Stimulated activated CD4-positive, alpha-beta T cell treated with anti-CD3 and anti-CD28 coated beads, Interleukin-4, amount 100 ng/mL, for 1 hour (primary cell): ENCODE data around the gene ANGEL2.
"Not testable (repeated sequence)": the region's sequence is repeated elsewhere in the genome, so short reads cannot be mapped to it uniquely, and the experiment has no call there.

Experiments used
- DNase-seq: peaks from one replicate; pipeline ENCODE4 v3.0.0-alpha.2; 2020

ANGEL2 gene

DNA sequence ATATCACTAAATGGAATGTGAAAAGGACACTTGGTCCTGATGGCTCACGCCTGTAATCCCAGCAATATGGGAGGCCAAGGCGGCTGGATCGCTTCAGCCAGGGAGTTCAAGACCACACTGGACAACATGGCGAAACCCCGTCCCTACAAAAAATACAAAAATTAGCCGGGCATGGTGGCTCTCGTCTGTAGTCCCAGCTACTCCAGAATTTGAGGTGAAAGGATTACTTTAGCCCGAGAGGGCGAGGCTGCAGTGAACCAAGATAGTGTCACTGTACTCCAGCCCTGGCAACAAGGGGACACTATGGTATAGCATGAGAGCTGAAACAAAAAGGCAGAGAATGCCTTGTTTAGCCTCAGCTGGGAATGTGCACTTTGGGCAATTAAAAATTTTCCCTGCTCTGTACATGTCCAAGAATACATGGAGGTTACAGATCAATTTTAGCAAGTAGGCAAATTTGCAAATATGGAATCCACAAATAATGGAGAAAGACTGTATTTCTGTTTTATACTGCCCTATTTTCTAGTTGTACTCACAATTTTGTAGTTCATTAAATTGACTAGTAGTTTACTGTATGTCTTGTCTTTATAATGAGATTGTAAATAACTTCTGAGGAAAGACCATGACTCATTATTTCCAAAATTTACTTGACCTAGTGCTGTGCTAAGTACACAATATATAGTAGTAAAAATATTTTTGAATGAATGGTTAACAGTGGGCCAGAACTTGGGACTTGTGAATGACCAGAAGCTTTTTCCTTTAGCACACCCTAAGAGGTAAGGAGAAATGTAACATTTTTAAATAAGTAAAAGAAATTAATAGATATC lies 2.0 kb upstream of the ANGEL2 start:
- no peak for DNase-seq

DNA sequence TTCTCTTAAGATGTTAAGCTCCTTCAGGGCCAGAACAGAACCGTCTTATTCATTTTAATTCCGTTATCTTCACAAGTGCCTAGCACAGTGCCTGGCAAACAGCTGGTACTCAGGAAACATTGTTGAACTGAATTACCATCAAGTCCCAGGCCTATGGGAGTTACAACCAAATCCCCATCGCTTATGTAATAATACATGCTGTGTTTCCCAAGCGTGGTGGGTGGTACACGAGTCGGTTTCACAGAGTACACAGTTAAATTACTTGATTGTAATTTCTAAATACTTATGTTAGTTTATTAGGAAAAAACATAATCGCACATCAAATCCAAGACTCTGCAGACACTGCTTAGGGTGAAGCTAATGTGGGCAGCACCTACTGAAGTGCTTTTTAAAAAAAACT lies 1.0 kb downstream of the ANGEL2 start:
- no peak for DNase-seq

DNA sequence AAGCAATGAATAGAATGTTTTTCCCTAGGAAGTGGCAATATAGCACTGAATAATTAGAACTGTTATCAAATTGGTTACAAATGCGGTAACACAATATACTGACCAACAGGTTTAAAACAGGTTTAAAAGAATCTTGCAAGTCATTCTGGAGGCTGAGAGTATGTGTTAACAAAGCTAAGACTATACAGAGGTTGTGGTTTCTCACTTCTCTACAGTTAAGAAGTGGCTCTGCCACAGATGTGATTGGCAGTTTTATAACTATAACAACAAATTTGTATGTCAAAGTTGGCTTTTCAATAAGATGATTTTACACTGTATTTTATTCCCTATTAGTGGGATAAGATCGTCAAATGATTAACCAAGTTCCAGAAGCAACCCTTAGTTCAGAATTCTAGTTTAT lies 7.1 kb downstream of the ANGEL2 start:
- no peak for DNase-seq

DNA sequence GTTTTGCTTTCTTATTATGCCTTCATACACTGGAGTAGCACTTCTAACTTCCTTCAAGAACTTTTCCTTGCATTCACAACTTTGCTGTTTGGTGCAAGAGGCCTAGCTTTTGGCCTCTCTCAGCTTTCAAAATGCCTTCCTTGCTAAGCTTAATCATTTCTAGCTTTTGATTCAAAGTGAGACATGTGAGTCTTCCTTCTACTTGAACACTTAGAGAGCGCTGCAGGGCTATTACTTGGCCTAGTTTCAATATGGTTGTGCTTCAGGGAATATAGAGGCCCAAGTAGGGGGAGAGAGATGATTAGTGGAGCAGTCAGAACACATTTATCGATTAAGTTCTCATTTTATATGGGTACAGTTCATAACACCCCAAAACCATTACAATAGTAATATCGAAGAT lies 12.4 kb downstream of the ANGEL2 start:
- no peak for DNase-seq

DNA sequence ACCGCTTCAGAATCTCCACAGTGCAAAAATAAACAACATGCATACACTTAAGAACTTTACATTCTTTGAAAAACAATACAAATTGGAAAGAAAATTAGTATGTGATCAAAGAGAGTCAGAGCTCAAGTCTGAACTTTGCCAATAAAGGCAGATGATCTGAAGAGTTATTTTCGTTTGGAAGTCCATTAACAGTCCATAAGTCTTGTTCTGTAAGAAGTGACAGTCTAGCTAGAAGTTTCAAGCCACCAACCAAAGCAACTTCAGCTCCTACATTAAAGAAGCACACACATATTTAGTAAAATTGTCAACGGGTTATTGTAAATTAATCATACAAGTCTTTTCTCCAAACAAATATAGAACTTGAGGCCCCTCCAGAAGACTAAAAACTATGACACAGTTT lies 20.7 kb downstream of the ANGEL2 start:
- DNase-seq, result no peak

DNA sequence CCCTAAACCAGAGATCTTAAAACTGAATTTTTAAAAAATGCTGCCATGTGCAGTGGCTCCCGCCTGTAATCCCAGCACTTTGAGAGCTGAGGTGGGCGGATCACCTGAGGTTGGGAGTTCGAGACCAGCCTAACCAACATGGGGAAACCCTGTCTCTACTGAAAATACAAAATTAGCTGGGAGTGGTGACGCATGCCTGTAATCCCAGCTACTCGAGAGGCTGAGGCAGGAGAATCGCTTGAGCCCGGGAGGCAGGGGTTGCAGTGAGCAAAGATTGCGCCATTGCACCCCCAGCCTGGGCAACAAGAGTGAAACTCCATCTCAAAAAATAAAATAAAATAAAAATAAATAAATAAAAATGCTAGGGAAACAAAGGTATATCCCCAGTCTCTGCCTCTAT lies 21.7 kb downstream of the ANGEL2 start:
- DNase-seq, result not testable (repeated sequence)

DNA sequence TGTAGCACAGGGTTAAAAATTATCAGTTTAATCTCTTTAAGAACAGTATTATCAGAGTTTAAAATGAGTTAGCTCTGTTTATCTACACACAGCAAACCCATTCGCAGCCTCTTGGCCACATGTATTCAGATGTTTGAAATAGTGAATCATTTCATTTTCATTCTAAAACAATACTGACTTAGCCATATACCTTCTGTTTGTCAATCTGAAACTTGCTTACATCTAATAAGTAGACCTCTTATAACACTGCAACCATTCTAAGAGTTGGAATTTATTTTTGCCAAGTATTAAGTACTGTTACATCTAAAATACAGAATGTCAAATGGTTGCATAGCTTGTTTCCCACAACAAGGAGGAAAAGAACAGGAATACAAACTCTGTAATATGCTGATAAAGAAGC lies 25.4 kb downstream of the ANGEL2 start:
- DNase-seq, result no peak

DNA sequence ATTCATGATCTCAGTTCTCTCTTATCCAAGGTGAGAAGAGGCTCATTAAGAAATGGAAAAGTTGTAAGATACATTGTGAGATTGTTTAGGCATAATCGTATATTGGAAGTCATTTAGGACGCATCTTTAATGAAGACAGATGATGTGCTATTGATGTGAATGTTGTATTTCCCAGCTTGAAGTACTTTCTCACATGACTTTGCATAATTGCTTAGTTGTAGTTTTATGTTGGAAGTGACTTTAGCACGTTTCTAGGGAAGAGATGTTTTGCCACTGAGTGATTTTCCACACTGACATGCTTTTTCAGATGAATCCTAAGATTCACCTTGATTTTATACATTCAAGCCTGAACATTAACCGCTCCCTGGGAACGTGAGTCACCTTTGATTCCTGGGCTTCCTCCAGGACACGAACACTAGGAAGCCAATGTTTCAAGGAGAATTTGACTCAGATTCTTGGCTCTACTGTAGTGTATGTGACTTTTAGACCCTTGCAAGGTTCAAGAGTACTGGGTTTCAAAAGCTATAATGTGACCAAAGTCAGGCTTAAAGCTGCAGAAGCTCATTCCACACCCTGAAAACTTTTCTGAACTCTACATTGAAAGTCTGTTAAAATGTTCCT lies 27.9 kb downstream of the ANGEL2 start:
- no peak for DNase-seq

DNA sequence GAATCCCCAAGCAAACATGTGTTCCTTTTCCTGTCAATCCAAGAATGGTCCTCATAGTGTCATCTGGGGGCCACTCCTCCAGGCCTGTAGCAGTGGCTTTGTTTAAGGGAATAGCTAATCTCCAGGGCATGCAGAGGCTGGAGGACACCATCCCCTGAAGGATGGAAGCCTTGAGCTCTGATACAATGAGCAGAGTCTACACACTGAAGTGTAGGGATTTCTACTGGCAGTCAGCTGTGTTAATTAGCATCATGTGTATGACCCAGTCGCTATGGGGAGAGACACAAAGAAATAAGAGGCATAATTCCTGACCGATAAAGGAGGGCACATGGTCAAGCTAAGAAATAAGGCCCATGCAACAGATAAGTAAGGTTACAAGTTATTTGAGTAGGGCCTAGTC lies 29.1 kb downstream of the ANGEL2 start:
- DNase-seq, result no peak

DNA sequence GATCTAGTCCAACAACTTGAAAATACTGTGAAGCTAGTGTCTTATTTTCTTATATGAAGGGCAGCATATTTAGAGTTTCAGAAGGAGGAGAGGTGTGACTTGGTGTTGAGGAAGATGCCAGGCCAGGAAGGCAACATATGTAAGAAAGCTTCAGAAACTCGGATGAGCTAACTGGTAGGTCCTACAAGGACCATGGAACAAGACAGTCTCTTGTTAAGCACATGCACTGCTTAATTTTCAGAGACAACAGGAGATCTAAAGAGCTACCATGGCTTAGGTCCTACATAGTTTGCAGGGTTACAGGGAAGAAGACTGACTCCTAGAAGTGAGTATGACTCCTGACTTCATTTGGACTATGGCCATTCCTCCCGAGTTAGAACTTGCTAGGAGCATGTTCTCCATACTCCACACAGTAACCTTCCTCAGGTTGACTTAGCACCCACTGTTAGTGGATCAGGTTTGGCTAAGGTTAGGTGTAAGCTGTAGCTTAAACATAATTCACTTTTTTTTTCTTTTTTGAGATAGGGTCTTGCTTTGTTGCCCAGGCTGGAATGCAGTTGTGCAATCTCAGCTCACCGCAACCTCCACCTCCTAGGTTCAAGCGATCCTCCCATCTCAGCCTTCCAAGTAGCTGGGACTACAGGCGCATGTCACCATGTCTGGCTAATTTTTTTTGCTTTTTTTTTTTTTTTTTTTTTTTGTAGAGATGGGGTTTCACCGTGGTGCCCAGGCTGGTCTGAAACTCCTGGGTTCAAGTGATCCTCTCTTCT lies 31.0 kb downstream of the ANGEL2 start:
- DNase-seq, result no peak

DNA sequence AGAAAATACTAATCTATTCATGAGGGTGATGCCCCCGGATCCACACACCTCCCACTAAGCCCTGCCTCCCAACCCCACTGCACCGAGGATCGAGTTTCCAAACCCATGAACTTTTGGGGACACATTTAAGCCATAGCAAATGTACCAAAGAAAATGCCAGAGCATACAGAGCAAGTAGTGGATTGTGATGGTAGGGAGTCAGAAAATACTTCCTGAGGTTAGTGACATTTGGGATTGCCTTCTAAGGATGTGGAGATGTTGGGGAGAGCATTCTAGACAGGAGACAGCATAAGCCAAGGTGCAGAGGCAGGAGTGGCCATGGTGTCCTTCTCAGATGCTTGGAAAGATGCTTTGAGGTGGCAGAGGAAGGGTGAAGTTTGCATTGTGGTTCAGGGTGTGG lies 32.2 kb downstream of the ANGEL2 start:
- no peak for DNase-seq

DNA sequence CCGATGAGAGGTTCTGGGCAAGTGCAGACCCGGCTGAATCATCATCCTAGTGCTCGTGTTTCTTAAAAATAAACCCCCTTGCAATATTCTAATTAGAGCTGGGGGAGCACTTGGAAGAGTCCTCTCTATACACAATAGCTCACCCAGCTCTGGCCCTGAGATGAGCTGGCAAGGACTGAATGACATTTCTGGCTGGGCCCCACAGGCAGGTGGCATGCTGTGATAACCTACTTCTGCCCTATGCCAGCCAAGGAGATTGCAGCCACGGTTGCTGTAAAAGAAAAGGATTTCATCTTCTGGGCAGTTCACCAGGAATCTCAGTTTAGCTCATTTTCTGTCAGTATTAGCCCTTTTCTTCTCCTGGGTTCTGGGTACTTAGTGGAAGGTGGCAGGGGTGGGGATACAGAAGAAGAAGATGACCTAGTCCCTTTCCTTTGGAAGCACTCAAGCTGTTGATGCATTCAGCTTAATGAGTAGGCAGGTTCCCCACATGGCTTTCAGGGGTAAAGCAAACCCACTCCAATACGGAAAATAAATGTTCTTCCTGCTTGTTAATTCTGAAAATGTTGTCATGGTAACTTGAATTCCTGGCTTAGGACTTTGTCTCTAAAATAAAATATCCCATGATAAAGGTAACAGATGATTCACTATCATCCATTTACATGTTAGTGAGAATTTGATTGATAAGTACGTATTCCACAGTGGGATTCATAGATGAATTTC lies 33.1 kb downstream of the ANGEL2 start:
- no peak for DNase-seq

DNA sequence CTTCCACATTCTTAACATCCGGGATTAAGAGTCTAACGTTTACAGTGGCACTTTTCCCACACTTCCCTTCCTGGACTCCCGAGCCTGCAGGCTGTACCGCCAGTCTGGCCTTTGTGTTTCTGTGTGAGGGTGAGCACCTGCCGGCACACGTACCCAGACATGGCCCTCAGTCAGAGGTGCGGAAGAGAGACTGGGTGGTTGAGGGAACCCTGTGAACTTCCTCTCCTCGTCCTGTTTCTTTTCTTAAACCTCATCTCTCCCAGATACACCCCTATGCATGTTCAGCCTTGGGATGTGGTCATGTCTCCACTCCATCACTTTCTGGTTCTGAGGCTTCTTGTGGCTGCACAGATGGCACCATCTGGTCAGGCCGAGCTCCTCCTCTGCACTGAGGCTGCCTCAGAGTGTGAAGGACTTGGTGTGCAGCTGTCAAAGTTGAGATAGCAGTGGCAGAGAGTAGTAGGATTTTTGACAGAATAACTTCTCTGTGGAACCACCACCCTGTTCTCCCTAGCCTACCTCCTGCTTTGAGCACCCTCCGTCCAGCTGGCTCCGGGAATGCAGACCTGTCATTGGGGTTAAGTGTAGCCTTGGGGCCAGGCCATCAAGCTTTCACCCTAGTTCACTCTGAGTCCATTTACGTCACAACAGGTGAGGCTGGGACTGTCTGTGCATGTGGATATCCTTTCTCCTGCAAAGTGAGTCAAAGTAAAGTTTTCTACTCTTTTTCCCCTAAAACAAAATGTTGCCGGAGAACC lies 33.9 kb downstream of the ANGEL2 start:
- no peak for DNase-seq

DNA sequence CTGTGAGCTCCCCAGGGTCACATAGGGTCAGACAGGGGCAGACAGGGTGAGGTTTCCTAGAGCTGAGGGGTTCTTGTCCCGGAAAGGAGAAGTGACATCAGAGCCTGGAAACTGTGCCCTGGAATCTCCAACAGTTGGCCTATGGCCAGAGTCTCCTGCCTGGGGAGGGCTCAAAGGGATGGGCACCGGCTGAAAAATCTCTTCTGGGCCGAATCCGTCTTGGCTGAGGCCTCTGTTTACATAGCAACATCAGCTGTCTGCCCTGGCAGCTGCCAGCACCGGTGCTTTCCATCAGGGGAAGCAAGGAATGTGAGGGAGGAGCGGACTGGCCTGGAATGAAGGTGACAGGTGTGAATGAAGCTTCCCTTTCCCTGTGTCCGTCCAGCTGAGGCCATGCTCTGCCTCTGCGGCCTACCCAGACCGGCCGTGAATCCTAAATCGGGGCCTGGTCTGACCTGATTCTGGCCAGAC lies 34.6 kb downstream of the ANGEL2 start:
- no peak for DNase-seq

DNA sequence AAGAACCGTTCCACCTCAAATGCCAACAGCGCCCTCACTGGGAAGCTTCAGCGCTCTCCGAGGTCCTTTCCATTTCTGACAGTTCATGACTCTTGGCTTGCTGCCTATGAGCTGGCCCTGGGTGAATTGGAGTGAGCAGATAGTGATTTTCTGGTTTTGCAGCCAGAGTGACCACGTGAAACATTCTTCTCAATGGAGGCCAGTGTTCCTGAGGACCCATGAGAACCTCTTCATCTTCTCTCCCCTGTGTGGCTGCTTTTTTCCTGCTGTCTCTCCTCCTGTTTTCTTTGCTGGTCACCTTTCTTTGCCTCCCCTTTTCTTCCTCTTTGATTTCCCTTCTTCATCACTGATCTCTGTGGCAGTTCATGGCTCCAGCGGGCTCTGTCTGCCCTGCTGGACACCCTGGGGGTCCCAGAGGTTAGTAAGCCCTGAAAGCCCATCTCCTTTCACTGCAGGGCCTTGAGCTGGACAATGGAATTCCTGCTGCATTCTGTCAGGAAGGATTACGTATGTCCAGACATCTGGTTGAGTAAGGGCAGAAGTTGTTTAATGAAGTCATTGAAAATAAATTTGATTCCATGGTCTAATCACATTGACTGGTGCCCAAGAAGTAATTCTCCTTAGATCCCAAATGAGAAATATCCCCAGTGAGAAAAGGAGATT lies 35.4 kb downstream of the ANGEL2 start:
- no peak for DNase-seq

DNA sequence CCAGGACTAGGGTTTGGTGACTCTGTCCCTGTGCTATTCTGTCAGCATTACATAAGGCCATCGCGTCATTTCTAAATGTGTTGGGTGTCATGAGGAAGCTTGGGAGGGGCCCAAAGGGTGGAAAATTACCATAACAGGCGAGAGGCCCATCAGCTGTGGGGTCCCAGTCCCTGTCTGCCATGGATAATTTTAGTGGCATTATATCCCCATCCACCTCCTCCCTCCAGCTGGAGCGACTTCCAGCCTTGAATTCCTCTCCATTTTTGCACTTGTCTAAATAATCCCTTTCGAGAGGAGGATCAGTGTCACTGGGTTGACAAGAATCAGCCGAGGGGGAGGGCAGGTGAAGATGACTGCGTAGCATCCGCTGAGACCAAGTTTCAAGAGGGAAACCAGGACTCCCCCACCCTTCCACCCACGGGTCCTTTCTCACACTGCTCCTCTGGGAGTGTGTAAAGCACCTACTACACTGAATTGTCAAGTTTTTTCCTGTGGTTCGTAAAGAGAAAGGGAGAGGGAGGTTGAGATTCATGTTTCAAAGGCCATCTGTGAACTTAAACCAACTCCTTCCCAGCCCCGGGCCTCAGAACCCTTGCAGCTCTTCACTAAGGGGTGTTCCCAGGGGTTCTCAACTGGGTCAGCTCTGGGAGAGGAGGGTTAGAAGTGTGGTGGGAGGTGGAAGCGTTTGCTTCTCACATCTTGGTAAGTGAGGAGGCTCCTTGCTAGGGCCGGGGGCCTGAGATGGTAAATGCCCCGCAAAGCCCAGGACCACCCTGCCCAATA lies 36.1 kb downstream of the ANGEL2 start:
- peak; percentile 25 for DNase-seq

DNA sequence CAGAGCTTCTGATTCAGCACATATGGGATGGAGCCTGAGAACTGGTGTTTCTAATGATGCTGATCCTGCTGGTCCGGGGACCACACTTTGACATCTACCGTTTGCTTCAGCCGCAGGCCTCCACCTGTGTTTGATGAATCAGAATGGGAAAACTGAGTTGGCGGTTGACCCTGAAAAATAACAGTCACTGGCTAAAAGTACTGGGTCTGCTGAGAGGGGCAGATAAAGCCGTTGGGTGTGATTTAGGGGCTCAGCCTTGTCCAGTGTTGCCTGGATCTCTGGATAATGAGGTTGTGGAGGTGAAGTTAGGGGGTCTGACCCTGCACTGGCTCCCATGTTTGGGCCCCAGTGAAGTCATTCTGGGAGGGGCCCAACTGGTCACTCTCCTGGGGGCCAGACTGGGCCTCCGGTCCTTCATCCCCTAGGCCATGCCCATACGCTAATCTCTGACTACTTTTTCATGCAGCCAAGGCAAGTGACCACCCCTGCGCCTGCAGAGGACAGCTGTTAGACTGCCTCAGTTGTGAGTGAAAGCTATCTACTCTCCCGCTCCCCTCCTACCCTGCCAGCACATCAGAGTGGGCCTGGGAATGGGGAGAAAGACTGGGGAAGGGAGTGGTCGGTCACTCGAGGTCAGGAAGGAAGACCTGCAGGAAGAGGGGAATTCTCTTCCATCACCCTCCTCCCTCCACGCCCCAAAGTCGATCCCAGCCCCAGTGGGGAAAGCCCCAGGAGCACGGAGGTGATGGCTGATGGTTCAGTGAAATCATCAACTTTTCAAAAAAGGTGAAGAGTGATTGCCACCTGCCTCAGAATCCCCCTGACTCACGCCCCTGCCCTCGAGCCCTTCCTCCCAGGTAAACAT lies 37.7 kb downstream of the ANGEL2 start:
- DNase-seq, result no peak

DNA sequence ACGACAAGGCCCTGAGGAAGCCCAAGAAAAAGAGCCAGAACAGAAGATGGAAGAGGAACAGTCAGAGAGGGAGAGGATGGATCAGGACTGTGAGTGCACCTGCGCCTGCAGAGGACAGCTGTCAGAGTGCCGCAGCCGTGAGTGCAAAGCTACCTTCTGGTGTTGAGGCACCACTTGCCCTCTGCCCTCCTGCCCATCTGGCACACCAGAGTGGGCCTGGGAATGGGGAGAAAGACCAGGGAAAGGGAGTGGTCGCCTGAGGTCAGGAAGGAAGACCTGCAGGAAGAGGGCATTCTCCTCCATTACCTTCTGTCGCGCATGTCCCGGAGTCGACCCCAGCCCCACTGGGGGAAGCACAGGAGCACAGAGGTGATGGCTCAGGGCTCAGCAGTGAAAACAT lies 39.1 kb downstream of the ANGEL2 start:
- DNase-seq, result no peak

DNA sequence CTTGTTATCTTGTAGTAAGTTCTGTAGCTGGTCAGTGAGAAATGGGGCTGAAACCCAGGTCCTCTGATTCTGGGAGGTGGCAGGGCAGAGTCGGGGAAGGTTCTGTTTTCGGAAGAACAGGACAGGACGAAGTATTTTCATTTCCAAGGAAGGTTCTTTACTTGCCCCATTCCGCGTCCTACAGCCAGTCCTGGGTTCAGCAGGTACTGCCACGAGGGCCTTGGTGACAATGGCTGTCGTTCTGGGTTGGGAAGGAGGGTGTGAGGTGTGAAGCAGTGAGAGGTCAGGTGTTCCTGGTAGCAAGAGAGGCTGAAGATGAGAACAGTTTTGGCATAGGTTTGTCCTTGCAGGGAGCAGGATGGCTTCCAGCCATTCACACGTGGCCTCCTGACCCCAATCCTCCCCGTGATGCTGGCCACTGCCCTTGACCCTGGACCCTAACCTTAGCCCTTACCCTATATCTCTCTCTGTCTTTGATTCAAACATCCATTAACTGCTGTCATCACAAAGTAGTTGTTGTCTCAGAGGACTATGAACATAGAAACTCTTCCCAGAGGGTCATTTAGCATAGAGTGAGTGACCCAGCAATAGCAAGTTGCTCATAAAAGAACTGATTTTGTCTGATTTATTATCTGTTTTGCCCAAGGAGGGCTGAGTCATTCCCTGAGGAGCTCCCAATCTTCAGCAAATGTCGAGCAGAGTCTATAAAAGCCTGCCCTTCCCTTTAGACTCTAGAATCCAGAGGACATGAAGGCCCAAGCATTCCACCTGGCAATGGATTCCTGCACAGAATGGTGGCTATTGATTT lies 40.4 kb downstream of the ANGEL2 start:
- no peak for DNase-seq
